ENCODE results near the gene EEF1AKMT1.

DNA sequence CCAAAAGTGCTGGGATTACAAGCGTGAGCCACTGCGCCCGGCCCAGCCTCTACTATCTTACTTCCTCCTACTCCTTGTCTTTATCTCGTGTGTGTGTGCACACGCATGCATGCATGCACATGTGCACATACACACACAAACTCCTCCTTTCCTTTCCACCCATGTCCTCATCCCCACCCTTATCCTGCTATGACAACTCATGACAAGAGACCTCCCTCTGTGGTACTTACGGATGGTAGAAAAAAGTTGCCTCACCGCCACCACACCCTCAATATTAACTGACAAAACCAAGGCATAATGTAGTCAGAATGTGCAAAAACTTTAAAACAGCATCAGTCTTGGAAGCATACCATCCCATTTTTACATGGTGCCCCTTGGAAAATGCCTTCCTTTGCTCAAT is 15.9 kb upstream of the EEF1AKMT1 start:
- TF ChIP-seq, protein P1, sequence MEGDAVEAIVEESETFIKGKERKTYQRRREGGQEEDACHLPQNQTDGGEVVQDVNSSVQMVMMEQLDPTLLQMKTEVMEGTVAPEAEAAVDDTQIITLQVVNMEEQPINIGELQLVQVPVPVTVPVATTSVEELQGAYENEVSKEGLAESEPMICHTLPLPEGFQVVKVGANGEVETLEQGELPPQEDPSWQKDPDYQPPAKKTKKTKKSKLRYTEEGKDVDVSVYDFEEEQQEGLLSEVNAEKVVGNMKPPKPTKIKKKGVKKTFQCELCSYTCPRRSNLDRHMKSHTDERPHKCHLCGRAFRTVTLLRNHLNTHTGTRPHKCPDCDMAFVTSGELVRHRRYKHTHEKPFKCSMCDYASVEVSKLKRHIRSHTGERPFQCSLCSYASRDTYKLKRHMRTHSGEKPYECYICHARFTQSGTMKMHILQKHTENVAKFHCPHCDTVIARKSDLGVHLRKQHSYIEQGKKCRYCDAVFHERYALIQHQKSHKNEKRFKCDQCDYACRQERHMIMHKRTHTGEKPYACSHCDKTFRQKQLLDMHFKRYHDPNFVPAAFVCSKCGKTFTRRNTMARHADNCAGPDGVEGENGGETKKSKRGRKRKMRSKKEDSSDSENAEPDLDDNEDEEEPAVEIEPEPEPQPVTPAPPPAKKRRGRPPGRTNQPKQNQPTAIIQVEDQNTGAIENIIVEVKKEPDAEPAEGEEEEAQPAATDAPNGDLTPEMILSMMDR (IDR thresholded peaks at IDR 0.05; ENCODE audit: low read depth, low read length, missing input control): no peak
- no peak for TF ChIP-seq FOXA1 (IDR thresholded peaks at IDR 0.05)
- TF ChIP-seq RAD21 (IDR thresholded peaks at IDR 0.05): no peak
- TF ChIP-seq SP1 (IDR thresholded peaks at IDR 0.05): no peak
- no peak for TF ChIP-seq HNF4G (IDR thresholded peaks at IDR 0.05)
- TF ChIP-seq, protein P2, sequence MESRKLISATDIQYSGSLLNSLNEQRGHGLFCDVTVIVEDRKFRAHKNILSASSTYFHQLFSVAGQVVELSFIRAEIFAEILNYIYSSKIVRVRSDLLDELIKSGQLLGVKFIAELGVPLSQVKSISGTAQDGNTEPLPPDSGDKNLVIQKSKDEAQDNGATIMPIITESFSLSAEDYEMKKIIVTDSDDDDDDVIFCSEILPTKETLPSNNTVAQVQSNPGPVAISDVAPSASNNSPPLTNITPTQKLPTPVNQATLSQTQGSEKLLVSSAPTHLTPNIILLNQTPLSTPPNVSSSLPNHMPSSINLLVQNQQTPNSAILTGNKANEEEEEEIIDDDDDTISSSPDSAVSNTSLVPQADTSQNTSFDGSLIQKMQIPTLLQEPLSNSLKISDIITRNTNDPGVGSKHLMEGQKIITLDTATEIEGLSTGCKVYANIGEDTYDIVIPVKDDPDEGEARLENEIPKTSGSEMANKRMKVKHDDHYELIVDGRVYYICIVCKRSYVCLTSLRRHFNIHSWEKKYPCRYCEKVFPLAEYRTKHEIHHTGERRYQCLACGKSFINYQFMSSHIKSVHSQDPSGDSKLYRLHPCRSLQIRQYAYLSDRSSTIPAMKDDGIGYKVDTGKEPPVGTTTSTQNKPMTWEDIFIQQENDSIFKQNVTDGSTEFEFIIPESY (IDR thresholded peaks at IDR 0.05): no peak
- TF ChIP-seq, protein P3, sequence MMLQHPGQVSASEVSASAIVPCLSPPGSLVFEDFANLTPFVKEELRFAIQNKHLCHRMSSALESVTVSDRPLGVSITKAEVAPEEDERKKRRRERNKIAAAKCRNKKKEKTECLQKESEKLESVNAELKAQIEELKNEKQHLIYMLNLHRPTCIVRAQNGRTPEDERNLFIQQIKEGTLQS (IDR thresholded peaks at IDR 0.05): no peak
- TF ChIP-seq EGR1 (IDR thresholded peaks at IDR 0.05; ENCODE audit: low read depth in 2 of 2): no peak

All from liver (tissue), 3 donors.